ENCODE measurements around the gene ATCAY.

The ATCAY gene

GRCh38 chr19:3849092-3849491 lies 31.4 kb upstream of the ATCAY start:
- no peak for TF ChIP-seq GATA3 (IDR thresholded peaks at IDR 0.05; ENCODE audit: low read depth, low read length)
- TF ChIP-seq GATA2 (IDR thresholded peaks at IDR 0.05; ENCODE audit: low read depth, low read length), result no peak

DNA sequence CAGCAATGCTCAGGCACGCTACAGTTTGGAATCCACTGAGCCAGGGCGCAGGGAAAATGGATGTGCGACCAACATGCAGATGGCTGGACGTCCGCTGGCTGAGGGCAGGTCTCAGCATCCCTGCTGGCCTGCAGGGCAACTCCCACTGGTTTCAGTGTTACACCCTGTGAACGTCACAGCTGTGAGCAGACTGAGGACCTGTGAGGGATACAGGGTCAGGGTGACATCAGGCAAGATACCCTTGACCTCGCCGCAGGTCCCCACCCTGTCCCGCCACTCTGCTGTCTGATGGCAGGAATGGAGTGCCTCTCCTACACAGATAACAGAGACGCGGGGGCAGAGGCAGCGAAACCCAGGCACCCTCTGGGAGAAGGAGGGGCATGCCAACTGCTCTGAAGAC lies 30.7 kb upstream of the ATCAY start:
- TF ChIP-seq GATA2 (IDR thresholded peaks at IDR 0.05; ENCODE audit: low read depth, low read length), result no peak
- TF ChIP-seq GATA3 (IDR thresholded peaks at IDR 0.05; ENCODE audit: low read depth, low read length), result no peak

- TF ChIP-seq GATA2 (IDR thresholded peaks at IDR 0.05; ENCODE audit: low read depth, low read length) (no peak), GATA3 (IDR thresholded peaks at IDR 0.05; ENCODE audit: low read depth, low read length) (no peak)
These were observed 30.0 kb upstream of the ATCAY start for GRCh38 chr19:3850320-3850972.

DNA sequence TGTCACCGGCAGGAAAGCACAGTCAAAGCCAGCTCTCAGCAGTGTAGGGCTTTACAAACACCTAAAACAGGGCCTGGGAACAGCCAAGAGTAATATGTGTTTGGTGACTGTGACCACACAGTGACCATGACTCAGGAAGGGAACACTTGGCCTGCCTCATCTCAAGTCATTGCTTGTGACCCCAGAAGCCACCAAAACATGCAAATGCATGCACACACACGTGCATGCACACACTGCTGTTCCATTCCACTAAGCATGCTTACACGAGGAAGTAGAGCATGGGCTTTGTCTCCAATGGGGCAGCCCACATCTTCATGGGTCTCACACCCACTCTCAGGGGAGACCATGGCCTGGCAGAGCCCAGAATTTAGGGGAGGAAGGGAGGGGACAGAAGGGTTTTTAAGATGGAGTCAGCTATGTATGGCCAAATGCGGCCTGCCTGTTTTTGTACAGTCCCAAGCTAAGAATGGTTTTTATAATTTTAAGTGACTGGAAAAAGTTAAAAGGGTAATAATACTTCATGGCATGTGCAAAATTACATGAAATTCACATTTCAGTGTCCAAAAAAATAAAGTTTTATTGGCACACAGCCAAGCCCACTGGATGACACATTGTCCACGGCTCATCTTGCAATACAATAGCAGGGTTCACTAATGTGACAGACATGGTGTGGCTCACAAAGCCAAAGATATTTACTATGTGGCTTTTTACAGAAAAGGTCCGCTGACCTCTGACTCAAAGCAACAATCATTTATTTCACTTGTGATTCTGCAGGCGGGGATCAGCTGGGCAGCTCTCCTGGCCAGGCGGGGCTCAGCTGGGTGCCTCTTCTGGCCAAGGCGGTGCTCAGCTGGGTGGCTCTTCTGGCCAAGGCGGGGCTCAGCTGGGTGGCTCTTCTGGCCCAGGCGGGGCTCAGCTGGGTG lies 29.0 kb upstream of the ATCAY start:
- TF ChIP-seq GATA2 (IDR thresholded peaks at IDR 0.05; ENCODE audit: low read depth, low read length), result no peak
- TF ChIP-seq GATA3 (IDR thresholded peaks at IDR 0.05; ENCODE audit: low read depth, low read length), result no peak

- TF ChIP-seq GATA2 (IDR thresholded peaks at IDR 0.05; ENCODE audit: low read depth, low read length) (no peak), GATA3 (IDR thresholded peaks at IDR 0.05; ENCODE audit: low read depth, low read length) (no peak)
These were observed 28.3 kb upstream of the ATCAY start for GRCh38 chr19:3852177-3852511.

GRCh38 chr19:3852614-3853254 lies 27.8 kb upstream of the ATCAY start:
- TF ChIP-seq GATA2 (IDR thresholded peaks at IDR 0.05; ENCODE audit: low read depth, low read length) (no peak), GATA3 (IDR thresholded peaks at IDR 0.05; ENCODE audit: low read depth, low read length) (no peak)

GRCh38 chr19:3855320-3855719 lies 25.2 kb upstream of the ATCAY start:
- TF ChIP-seq GATA2 (IDR thresholded peaks at IDR 0.05; ENCODE audit: low read depth, low read length) (no peak), GATA3 (IDR thresholded peaks at IDR 0.05; ENCODE audit: low read depth, low read length) (no peak)

DNA sequence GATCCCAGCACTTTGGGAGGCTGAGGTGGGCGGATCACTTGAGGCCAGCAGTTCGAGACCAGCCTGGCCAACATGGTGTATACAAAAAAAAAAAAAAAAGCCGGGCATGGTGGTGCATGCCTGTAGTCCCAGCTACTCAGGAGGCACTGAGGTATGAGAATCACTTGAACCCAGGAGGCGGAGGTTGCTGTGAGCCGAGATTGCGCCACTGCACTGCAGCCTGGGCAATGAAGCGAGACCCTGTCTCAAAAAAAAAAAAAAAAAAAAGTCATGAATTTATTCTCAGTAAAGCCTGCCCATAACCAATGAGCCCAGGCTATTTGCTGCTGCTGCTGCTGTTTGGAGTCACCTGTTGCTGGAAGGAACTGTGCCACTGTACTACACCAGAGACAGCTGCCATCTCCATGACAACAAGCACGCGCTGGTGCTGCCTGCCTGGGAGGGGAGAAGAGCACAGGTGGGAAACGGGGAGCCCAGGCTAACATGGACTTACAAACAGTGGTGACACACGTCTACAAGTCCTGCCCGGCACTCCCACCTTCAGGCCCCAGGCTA lies 23.0 kb upstream of the ATCAY start:
- TF ChIP-seq GATA3 (IDR thresholded peaks at IDR 0.05; ENCODE audit: low read depth, low read length), result no peak
- TF ChIP-seq GATA2 (IDR thresholded peaks at IDR 0.05; ENCODE audit: low read depth, low read length), result no peak

DNA sequence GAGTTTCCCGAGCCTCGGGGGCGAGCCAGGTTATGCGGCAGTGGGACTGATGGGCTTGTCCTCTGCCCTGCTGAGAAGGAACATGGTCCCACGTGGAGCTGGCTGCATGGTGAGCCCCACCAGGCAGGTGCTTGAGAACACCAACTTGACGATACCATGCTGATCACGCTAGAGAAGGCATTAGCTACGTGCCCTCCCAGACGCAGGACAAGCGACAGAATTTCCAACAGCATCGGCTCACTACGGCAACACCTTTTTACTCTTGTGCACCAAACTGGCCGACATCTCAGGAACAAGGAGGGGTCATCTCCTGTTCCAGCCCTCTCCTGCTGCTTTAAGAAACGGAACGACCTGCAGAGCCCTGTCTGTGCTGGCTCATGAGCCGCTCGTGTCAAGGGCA lies 20.0 kb upstream of the ATCAY start:
- TF ChIP-seq GATA2 (IDR thresholded peaks at IDR 0.05; ENCODE audit: low read depth, low read length) (no peak), GATA3 (IDR thresholded peaks at IDR 0.05; ENCODE audit: low read depth, low read length) (no peak)

DNA sequence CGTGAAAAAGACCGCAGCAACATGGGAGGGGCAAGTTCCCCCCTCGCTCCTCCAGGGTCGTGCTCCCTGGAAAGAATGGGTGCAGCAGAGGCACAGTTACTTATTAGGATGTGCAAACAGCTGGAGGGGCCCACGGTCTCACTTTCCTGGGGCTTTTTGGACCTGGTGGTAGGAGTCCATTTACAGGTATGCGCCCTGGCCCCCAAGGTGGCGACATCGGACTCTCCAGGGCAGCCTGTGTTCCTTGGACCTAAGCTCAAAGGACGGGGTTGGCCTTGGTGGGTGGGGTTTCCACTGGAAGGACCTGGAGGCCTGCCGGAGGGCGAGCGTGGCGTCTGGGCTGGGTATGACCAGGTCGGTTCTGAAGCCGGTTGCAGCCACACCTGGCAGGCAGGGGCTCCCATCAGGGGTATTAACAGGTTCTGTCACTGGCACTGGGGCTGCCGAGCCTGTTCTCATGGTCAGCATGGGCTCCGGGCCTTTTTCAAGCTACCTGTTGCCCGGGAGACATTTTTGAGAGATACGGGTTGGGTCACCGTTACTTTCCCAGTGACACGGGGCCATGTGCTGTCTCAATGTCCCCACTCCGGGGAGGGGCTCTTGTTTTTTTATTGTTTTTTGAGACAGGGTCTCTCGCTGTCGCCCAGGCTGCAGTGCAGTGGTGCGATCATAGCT lies 17.5 kb upstream of the ATCAY start:
- no peak for TF ChIP-seq GATA3 (IDR thresholded peaks at IDR 0.05; ENCODE audit: low read depth, low read length)
- no peak for TF ChIP-seq GATA2 (IDR thresholded peaks at IDR 0.05; ENCODE audit: low read depth, low read length)

DNA sequence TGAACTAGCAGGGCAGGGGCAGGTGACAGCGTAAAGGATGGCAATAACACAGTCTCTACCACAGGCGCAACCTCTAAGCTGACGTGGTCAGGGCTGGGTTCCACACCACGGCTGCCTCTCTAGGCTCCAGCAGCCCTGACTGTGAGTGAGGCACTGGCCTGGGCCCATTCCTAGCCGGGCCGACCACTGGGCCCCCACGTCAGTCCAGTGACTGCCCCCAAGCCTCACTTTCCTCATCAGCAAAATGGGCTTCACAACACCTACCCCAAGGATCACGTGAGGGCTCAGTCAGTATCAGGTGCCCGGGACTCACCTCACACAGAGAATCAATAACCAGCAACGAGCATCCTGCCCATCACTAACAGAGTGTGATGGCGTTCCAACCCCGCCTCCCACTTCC lies 16.8 kb upstream of the ATCAY start:
- TF ChIP-seq GATA3 (IDR thresholded peaks at IDR 0.05; ENCODE audit: low read depth, low read length), result no peak
- no peak for TF ChIP-seq GATA2 (IDR thresholded peaks at IDR 0.05; ENCODE audit: low read depth, low read length)

DNA sequence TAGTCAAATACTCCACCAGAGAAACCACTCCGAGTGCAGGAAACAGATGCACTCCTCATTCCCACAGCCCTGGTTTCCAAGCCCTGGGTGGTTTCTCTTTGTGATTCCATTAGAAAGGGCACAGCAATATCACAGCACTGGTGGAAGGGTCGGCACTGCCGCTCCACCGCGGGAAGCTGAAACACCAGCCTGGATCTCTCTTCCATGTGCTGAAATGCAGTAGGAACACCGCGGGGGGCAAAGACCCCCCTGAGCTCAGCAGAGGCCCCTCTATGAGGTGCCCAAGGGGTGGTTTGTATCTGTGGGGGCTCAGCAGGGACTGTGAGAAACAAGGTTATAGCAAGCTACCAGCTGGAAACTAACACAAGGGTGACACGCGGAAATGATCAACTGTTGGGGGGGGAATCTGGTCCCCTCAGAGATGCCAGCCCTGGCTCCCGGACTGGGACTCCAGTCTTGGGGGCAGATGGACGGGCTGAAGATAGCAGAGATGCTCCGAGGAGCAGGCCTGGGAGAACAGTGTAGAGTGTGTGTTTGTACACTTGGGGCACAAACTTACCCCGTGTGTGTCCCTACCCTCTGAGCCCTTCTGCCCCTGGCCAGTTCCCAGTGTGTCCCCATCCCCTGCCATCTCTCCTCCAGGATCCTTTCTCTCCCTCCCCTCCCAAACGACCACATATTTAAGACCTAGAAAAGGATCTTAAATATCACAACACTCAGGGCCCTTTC lies 13.4 kb upstream of the ATCAY start:
- no peak for TF ChIP-seq GATA3 (IDR thresholded peaks at IDR 0.05; ENCODE audit: low read depth, low read length)
- no peak for TF ChIP-seq GATA2 (IDR thresholded peaks at IDR 0.05; ENCODE audit: low read depth, low read length)
